Spleen (tissue), 7 donors: ENCODE data around the gene ACTR3C.

Experiments
- CTCF ChIP-seq, 11 experiments: fragments of 200-600 bp in 7 of 11; fragments of 450-650 bp in 4 of 11; sonication (generic) in 4 of 11; IDR thresholded peaks in 8 of 11; conservative IDR thresholded peaks in 3 of 11; 1 replicate in 7 of 11; 2 replicates in 4 of 11; pipeline versions ENCODE4 v1.4.0 to v1.8.0; 2016 to 2021; ENCODE audit warnings: antibody characterized with exemption in 11 of 11, inconsistent platforms in 4 of 11, mild to moderate bottlenecking in 1 of 11
- POLR2A ChIP-seq, 3 donors: fragments of 450-650 bp; IDR thresholded peaks; one replicate each; pipeline ENCODE4 v1.5.1; 2017; ENCODE audit warnings: antibody characterized with exemption in 3 of 3, mild to moderate bottlenecking in 1 of 3
- donor health status: DM: no; HTN: no; CAD: no; lungs with moderate emphysema.
- donor health status: DM: no; HTN: no; CAD: no.
- donor health status: DM: no; HTN: no; CAD: no.

- TF ChIP-seq CTCF (IDR thresholded peaks at IDR 0.05 in 8 of 11, conservative IDR thresholded peaks at IDR 0.05 in 3 of 11) = no peak
- no peak for TF ChIP-seq POLR2A (IDR thresholded peaks at IDR 0.05)
Observed at GRCh38 chr7:150339409-150339809, 16.1 kb upstream of the ACTR3C start.
